OCI-LY1 (cell line): ENCODE measurements around the gene RAB13.
A peak's percentile ranks its signal among the peaks of the same experiment; 100 is the strongest.

Source experiments
- H2AFZ ChIP-seq: fragments of 200-600 bp; sonication (generic), shearing (Covaris generic); 2 replicates; pipeline ENCODE4 v1.6.0; 2014; ENCODE audit warnings: antibody characterized with exemption, mild to moderate bottlenecking, low read length
- H3F3A ChIP-seq: fragments of 200-600 bp; sonication (generic), shearing (Covaris generic); 2 replicates; pipeline ENCODE4 v1.6.0; 2014; ENCODE audit warnings: mild to moderate bottlenecking, antibody characterized with exemption, low read length, moderate library complexity; ENCODE audit not compliant: insufficient read depth
- H3K27ac ChIP-seq: fragments of 200-600 bp; sonication (generic); 2 replicates; pipeline ENCODE4 v1.5.1; 2014; ENCODE audit warnings: low read length, mixed run types, mild to moderate bottlenecking, low read depth; ENCODE audit not compliant: poor library complexity, severe bottlenecking
- H3K27me3 ChIP-seq: fragments of 200-600 bp; sonication (generic); 2 replicates; pipeline ENCODE4 v1.6.0; 2014; ENCODE audit warnings: antibody characterized with exemption, mild to moderate bottlenecking, low read length, moderate library complexity; ENCODE audit not compliant: insufficient read depth
- H3K36me3 ChIP-seq: fragments of 200-600 bp; sonication (generic); 2 replicates; pipeline ENCODE4 v1.6.1; 2014; ENCODE audit warnings: mild to moderate bottlenecking, antibody characterized with exemption, low read length, moderate library complexity, mixed read lengths; ENCODE audit not compliant: insufficient read depth
- H3K4me1 ChIP-seq: fragments of 200-600 bp; sonication (generic); 2 replicates; pipeline ENCODE4 v1.5.1; 2014; ENCODE audit warnings: mild to moderate bottlenecking, low read length, moderate library complexity; ENCODE audit not compliant: insufficient read depth, severe bottlenecking
- H3K4me2 ChIP-seq: fragments of 200-600 bp; sonication (generic), shearing (Covaris generic); 2 replicates; pipeline ENCODE4 v1.6.1; 2014; ENCODE audit warnings: low read length
- H3K4me3 ChIP-seq: fragments of 200-600 bp; sonication (generic); 2 replicates; pipeline ENCODE4 v1.5.1; 2014; ENCODE audit warnings: low read length, low read depth, mild to moderate bottlenecking, mixed read lengths; ENCODE audit not compliant: poor library complexity, severe bottlenecking
- H3K79me2 ChIP-seq: fragments of 200-600 bp; shearing (Covaris generic); 2 replicates; pipeline ENCODE4 v1.6.1; 2016; ENCODE audit warnings: mixed run types, low read length, mixed read lengths; ENCODE audit not compliant: insufficient read depth
- H3K9ac ChIP-seq: fragments of 200-600 bp; sonication (generic), shearing (Covaris generic); 2 replicates; pipeline ENCODE4 v1.6.1; 2014; ENCODE audit warnings: mild to moderate bottlenecking, low read length, mixed read lengths
- H3K9me2 ChIP-seq: fragments of 200-600 bp; sonication (generic), shearing (Covaris generic); 2 replicates; pipeline ENCODE4 v1.6.1; 2014; ENCODE audit warnings: low read depth, mild to moderate bottlenecking, low read length, mixed read lengths
- H3K9me3 ChIP-seq: fragments of 200-600 bp; shearing (Covaris generic); 2 replicates; pipeline ENCODE4 v1.6.1; 2014; ENCODE audit warnings: low read length, mixed read lengths
- H4K20me1 ChIP-seq: fragments of 200-600 bp; sonication (generic), shearing (Covaris generic); 2 replicates; pipeline ENCODE4 v1.6.0; 2016; ENCODE audit warnings: mild to moderate bottlenecking, low read length; ENCODE audit not compliant: insufficient read depth
- EZH2 ChIP-seq: fragments of 200-600 bp; sonication (generic), shearing (Covaris generic); IDR thresholded peaks from 2 replicates; pipeline ENCODE4 v1.8.0; 2017; ENCODE audit warnings: borderline replicate concordance, mixed run types, mild to moderate bottlenecking, antibody characterized with exemption, low read length, moderate library complexity, mixed read lengths
- TF ChIP-seq, protein P1 (sequence below): fragments of 200-600 bp; sonication (generic), shearing (Covaris generic); IDR thresholded peaks from 2 replicates; pipeline ENCODE4 v1.5.1; 2017; ENCODE audit warnings: mild to moderate bottlenecking, antibody characterized with exemption, low read length, moderate library complexity, mixed read lengths

The RAB13 gene

DNA sequence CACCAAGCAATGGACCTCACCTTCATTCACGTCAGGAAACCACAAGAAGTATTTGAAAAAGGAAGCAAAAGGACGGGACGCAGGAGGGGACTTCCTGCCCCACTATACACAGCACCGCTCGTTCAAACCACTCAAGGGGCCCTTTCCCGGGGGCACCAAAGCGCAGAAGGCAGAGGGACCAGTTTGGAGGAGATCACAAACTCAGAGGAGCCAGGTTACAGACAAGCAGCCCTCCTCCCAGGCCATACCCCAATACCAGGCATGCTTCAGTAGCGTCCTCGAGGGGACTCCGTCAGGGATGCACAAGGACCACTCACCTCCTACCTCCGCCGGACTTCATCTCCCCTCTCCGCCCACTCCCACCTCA, 28.4 kb downstream of the RAB13 start:
- H2AFZ ChIP-seq: no peak overlapping the region
- H3K9me2 ChIP-seq: no peaks in the 10 kb centered on the region
- peak overlapping the region; percentile 74 for H3K4me3 ChIP-seq
- H3F3A ChIP-seq: no peaks in the 10 kb centered on the region
- peak overlapping the region; percentile 47 for H3K27ac ChIP-seq
- peak overlapping the region; percentile 86 for H3K4me2 ChIP-seq
- no peaks in the 10 kb centered on the region for H3K9me3 ChIP-seq
- no peaks in the 10 kb centered on the region for H3K27me3 ChIP-seq
- H4K20me1 ChIP-seq: no peaks in the 10 kb centered on the region
- H3K9ac ChIP-seq: peak overlapping the region; percentile 79
- peaks cover 24% of the 10 kb centered on the region for H3K79me2 ChIP-seq
- H3K4me1 ChIP-seq: peaks cover 41% of the 10 kb centered on the region
- TF ChIP-seq, protein P1, sequence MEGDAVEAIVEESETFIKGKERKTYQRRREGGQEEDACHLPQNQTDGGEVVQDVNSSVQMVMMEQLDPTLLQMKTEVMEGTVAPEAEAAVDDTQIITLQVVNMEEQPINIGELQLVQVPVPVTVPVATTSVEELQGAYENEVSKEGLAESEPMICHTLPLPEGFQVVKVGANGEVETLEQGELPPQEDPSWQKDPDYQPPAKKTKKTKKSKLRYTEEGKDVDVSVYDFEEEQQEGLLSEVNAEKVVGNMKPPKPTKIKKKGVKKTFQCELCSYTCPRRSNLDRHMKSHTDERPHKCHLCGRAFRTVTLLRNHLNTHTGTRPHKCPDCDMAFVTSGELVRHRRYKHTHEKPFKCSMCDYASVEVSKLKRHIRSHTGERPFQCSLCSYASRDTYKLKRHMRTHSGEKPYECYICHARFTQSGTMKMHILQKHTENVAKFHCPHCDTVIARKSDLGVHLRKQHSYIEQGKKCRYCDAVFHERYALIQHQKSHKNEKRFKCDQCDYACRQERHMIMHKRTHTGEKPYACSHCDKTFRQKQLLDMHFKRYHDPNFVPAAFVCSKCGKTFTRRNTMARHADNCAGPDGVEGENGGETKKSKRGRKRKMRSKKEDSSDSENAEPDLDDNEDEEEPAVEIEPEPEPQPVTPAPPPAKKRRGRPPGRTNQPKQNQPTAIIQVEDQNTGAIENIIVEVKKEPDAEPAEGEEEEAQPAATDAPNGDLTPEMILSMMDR: no peak; the same call in 1 of the 2 replicates
- no peak for TF ChIP-seq EZH2
- peaks cover 17% of the 10 kb centered on the region; the same call in 1 of the 2 replicates for H3K36me3 ChIP-seq

DNA sequence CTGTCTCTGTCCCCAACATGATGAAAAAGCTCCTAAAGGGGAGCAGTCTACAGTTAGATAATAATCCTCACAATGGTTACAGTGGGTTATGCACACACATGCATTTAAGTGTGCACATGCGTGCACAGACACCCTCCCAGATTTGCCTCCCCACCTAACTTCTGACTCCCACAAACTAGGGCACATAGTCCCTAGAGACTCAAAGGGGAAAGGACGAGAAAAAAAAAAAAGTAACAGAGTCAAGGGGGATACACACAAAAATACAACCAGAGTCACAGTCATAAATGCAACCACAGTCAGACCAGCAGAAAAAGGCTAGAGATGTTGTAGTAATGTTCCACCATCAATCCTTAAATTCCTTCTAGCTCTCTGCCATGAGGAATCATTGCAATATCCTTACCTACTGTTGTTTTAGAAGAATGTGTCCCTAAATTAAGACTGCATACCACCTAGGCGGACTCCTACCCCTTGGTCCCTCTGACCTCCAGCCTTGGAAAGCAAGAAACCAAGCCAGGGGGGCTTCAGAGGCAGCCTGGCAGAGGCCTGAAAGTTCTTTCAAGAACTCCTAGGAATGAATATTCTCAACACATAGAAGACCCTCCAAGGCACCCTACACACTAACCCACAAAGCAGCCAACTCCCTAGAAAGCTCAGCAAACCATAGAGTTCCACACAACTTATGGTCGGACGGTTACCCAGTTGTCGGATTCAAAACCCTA, 29.0 kb downstream of the RAB13 start:
- peak overlapping the region; percentile 47 for H3K27ac ChIP-seq
- no peak overlapping the region for H2AFZ ChIP-seq
- no peak for TF ChIP-seq EZH2
- TF ChIP-seq, protein P1: no peak
- no peaks in the 10 kb centered on the region for H3F3A ChIP-seq
- H3K27me3 ChIP-seq: no peaks in the 10 kb centered on the region
- no peaks in the 10 kb centered on the region for H4K20me1 ChIP-seq
- H3K36me3 ChIP-seq: peaks cover 22% of the 10 kb centered on the region
- H3K9ac ChIP-seq: peak overlapping the region; percentile 79
- no peaks in the 10 kb centered on the region for H3K9me2 ChIP-seq
- peaks cover 24% of the 10 kb centered on the region for H3K79me2 ChIP-seq
- H3K4me1 ChIP-seq: peaks cover 35% of the 10 kb centered on the region
- H3K9me3 ChIP-seq: no peaks in the 10 kb centered on the region
- peak overlapping the region; percentile 86 for H3K4me2 ChIP-seq
- H3K4me3 ChIP-seq: peak overlapping the region; percentile 74

DNA sequence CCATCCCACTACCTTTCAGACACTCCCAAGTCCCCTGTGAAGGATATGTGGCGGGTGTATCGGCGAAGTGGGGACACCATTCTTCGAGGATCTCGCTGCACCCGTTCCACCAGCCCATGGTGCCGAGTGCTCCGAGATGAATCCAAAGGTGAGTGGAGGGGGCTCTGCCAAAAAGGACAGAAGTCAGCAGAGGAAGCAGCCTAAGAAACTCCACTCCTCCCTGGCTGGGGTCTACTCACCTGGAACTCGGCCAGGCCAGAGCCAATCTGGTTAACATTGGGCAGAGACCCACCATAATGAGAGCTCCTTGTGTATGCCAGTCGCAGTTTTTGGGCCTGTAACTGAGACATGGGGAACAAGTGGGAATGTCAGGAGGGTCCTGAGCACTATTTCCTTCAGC, 31.3 kb downstream of the RAB13 start:
- no peak overlapping the region for H3K9ac ChIP-seq
- no peaks in the 10 kb centered on the region for H4K20me1 ChIP-seq
- peaks cover 24% of the 10 kb centered on the region for H3K79me2 ChIP-seq
- no peaks in the 10 kb centered on the region for H3F3A ChIP-seq
- peaks cover 39% of the 10 kb centered on the region for H3K36me3 ChIP-seq
- peaks cover 26% of the 10 kb centered on the region for H3K4me1 ChIP-seq
- no peak overlapping the region for H2AFZ ChIP-seq
- no peaks in the 10 kb centered on the region for H3K9me2 ChIP-seq
- no peak overlapping the region for H3K27ac ChIP-seq
- H3K27me3 ChIP-seq: no peaks in the 10 kb centered on the region
- no peaks in the 10 kb centered on the region for H3K9me3 ChIP-seq
- no peak overlapping the region for H3K4me3 ChIP-seq
- TF ChIP-seq EZH2: no peak
- TF ChIP-seq, protein P1: no peak
- no peak overlapping the region for H3K4me2 ChIP-seq
